ENCODE data around the gene DOCK1.
"Not testable (repeated sequence)": the region's sequence is repeated elsewhere in the genome, so short reads cannot be mapped to it uniquely, and the experiment has no call there.

The DOCK1 gene

DNA sequence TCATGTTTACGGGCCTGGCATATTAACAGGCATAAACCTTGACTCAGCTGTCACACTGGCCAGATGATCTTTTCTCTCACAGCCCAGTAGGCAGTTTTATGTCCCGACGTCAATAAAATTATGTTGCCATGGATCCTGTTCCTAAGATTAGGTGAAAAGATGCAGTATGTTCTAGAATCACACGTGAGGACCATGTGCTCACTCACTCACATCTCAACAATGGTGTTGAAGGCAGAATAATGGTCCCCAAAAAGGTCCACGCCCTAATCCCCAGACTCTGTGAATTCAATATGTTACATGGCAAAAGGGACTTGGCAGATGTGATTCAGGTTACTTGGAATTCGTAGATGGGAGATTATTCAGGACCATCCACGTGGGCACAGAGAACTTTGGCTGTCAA lies 3.5 kb downstream of the DOCK1 start:
- TF ChIP-seq, protein P1, sequence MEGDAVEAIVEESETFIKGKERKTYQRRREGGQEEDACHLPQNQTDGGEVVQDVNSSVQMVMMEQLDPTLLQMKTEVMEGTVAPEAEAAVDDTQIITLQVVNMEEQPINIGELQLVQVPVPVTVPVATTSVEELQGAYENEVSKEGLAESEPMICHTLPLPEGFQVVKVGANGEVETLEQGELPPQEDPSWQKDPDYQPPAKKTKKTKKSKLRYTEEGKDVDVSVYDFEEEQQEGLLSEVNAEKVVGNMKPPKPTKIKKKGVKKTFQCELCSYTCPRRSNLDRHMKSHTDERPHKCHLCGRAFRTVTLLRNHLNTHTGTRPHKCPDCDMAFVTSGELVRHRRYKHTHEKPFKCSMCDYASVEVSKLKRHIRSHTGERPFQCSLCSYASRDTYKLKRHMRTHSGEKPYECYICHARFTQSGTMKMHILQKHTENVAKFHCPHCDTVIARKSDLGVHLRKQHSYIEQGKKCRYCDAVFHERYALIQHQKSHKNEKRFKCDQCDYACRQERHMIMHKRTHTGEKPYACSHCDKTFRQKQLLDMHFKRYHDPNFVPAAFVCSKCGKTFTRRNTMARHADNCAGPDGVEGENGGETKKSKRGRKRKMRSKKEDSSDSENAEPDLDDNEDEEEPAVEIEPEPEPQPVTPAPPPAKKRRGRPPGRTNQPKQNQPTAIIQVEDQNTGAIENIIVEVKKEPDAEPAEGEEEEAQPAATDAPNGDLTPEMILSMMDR (conservative IDR thresholded peaks at IDR 0.05; ENCODE audit: low read depth, low read length) = no peak
- no peak for DNase-seq (ENCODE audit: low read depth)

DNA sequence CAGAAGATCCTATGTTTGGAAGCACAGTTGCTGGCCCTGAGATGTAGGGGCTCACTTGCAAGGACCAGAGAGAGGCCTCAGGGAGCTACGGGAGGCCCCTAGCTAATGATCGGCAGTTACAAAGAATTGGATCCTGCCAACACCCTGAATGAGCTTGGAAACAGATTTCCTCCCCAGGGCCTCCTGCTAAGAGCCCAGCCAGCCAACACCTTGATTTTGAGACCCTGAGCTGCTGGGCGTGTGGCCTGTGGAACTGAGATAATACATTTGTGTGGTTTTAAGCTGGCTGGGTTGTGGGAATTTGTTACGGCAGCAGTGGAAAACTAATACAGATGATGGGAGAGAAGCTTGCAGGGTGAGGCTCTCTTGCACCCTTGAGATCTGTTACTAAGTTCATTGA lies 3.9 kb downstream of the DOCK1 start:
- no peak for DNase-seq (ENCODE audit: low read depth)
- TF ChIP-seq, protein P1 (conservative IDR thresholded peaks at IDR 0.05; ENCODE audit: low read depth, low read length) = no peak

More for the DNA sequence above, 3.5 kb downstream of the DOCK1 start:
- H3K4me3 ChIP-seq (ENCODE audit: low read depth, low read length) = no peak overlapping the region

DNA sequence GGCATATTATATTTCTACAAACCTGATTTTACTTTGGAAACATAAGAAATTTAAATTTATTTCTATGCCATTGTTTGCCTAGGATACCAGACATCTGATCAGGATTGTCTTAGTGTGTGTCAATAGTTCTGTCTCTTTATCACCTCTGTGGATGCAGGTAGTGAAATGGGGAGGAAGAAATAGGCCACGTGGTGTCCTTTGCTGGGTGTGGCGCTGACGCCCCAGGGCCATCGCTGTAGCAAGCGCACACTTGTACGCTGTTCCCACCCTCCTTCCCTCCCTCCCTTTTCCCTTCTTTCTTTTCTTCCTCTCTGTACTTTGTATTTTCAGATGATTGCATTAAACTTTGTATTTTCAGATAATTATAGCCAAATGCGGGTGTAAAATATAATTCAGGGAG lies 5.0 kb downstream of the DOCK1 start:
- TF ChIP-seq, protein P1 (conservative IDR thresholded peaks at IDR 0.05; ENCODE audit: low read depth, low read length) = no peak
- DNase-seq (ENCODE audit: low read depth) = no peak
- no peak overlapping the region for H3K4me3 ChIP-seq (ENCODE audit: low read depth, low read length)

More for the DNA sequence above, 3.9 kb downstream of the DOCK1 start:
- no peak overlapping the region for H3K4me3 ChIP-seq (ENCODE audit: low read depth, low read length)

DNA sequence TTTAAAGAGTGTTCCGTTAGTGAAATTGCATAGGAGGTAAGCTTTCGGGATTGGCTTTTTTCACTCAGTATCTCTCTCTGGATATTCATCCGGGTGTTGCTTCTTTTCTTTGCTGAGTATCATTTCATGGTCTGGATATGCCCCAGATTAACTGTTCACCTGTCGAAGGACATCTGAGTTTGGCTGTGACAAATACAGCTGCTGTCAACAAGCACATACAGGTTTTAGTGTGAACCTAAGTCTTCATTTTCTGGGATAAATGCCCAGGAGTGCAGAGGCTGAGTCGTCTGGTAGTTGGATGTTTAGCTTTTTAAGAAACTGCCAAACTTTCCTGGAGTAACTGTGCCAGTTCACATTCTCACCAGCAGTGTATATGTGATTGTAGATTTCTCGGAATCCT lies 5.6 kb downstream of the DOCK1 start:
- H3K4me3 ChIP-seq (ENCODE audit: low read depth, low read length) = no peak overlapping the region
- DNase-seq (ENCODE audit: low read depth) = no peak
- TF ChIP-seq, protein P1 (conservative IDR thresholded peaks at IDR 0.05; ENCODE audit: low read depth, low read length) = no peak

DNA sequence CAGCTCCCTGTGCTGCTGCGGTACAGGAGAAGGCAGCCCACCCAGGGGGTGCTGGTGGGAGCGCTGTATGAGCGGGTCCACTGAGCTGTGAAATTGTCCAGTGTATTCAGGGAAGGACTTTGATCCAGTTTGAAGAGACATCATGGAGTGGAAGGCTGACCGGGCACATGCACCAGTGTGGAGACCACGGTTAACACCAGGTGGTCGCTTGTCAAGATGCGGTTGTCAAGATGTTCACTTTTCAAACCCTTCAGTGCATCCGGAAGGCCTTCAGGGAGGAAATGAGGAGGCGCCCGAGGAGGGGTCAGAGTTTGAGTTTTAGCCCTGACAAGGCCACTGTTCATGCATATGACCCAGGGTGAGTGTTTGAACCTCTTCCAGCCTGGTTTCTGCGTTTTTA lies 6.1 kb downstream of the DOCK1 start:
- no peak overlapping the region for H3K4me3 ChIP-seq (ENCODE audit: low read depth, low read length)
- TF ChIP-seq, protein P1 (conservative IDR thresholded peaks at IDR 0.05; ENCODE audit: low read depth, low read length) = no peak
- DNase-seq (ENCODE audit: low read depth) = no peak

DNA sequence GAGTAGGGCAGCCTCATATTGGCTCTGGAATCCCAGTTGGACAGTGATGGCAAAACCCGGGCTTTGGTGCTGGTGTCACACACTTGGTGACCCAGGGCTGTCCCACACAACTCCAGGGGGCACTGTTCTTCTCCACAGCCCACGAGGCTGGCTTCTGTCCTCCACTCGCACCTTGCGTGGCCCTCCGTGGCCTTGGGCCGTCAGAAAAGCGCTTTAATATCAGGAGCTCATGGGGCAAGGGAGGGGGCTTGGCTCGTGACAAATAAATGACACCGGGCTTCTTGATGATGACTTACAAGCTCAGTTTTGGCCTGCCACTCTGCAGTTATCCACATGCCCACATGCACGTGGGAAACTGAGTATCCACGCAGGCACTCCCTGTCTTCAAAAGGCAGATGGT lies 8.1 kb downstream of the DOCK1 start:
- H3K4me3 ChIP-seq (ENCODE audit: low read depth, low read length) = no peak overlapping the region
- no peak for DNase-seq (ENCODE audit: low read depth)
- TF ChIP-seq, protein P1 (conservative IDR thresholded peaks at IDR 0.05; ENCODE audit: low read depth, low read length) = no peak

DNA sequence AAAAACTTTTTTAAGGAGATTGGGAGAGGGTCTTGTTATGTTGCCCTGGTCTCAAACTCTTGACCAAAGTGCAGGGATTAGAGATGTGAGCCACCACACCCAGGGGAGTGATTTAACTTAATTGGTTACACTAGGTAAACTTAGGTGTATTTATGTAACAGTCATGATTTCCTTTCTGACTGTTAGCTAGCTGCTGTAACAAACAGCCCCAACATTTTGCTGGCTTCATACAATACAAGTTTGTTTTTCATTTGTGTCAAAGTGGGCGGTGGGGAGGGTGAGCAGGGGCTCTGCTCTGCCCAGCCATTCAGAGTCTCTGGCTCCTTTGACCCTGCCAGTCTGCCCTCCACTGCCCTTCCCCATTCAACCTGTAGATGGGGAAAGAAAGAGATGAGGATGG lies 9.3 kb downstream of the DOCK1 start:
- TF ChIP-seq, protein P1 (conservative IDR thresholded peaks at IDR 0.05; ENCODE audit: low read depth, low read length) = no peak
- DNase-seq (ENCODE audit: low read depth) = no peak
- no peak overlapping the region for H3K4me3 ChIP-seq (ENCODE audit: low read depth, low read length)

DNA sequence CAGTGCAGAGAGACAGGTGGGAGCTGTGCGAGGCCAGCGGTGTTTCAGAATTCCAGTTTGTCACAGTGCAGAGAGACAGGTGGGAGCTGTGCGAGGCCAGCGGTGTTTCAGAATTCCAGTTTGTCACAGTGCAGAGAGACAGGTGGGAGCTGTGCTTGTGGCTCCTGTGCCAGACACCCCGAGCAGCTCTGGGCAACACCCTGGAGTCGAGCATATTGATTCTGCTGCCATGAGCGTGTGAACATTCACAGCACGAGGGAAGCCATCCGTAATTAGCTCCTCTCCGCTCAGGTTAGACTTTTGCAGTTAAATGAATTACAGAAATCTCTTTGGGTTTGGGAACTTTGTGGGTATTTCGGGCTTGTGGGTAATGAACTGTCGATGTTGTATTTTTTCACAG lies 11.7 kb downstream of the DOCK1 start:
- DNase-seq (ENCODE audit: low read depth); H3K4me3 ChIP-seq (ENCODE audit: low read depth, low read length): not testable (repeated sequence)

Data from choroid plexus epithelial cell (primary cell).